K562 (cell line): Measurements from ENCODE around the gene PKD1.

Experiments
- ESRRA ChIP-seq: fragments of 450-650 bp; IDR thresholded peaks from 2 replicates; pipeline ENCODE4 v1.6.1; 2014; ENCODE audit warnings: low read depth, mild to moderate bottlenecking, moderate library complexity, borderline replicate concordance
- MAFK ChIP-seq: IDR thresholded peaks from 2 replicates; pipeline ENCODE4 v1.6.1; 2011; ENCODE audit warnings: low read length, improper control_type of control experiment
- NR2C2 ChIP-seq, 2 experiments: fragments of 200-800 bp in 1 of 2; sonication (Bioruptor generic) in 1 of 2; sonication (generic) in 1 of 2; formaldehyde crosslinking in 1 of 2; IDR thresholded peaks; 2 replicates each; pipeline versions ENCODE4 v1.6.1 to v1.8.0; 2016 to 2022; ENCODE audit warnings: mild to moderate bottlenecking in 1 of 2, missing compliant biosample characterization in 1 of 2, missing genetic modification characterization in 1 of 2, missing genetic modification reagents in 1 of 2
- POLR2A ChIP-seq: fragments of 450-650 bp; conservative IDR thresholded peaks from 2 replicates; pipeline ENCODE4 v1.6.1; 2016
- TFE3 ChIP-seq: fragments of 450-650 bp; formaldehyde crosslinking; IDR thresholded peaks from 2 replicates; pipeline ENCODE4 v1.4.0; 2020; ENCODE audit warnings: mild to moderate bottlenecking, mixed read lengths
- ZZZ3 ChIP-seq: fragments of 450-650 bp; IDR thresholded peaks from 2 replicates; pipeline ENCODE4 v1.6.1; 2016; ENCODE audit warnings: antibody characterized with exemption, mild to moderate bottlenecking, moderate library complexity

DNA sequence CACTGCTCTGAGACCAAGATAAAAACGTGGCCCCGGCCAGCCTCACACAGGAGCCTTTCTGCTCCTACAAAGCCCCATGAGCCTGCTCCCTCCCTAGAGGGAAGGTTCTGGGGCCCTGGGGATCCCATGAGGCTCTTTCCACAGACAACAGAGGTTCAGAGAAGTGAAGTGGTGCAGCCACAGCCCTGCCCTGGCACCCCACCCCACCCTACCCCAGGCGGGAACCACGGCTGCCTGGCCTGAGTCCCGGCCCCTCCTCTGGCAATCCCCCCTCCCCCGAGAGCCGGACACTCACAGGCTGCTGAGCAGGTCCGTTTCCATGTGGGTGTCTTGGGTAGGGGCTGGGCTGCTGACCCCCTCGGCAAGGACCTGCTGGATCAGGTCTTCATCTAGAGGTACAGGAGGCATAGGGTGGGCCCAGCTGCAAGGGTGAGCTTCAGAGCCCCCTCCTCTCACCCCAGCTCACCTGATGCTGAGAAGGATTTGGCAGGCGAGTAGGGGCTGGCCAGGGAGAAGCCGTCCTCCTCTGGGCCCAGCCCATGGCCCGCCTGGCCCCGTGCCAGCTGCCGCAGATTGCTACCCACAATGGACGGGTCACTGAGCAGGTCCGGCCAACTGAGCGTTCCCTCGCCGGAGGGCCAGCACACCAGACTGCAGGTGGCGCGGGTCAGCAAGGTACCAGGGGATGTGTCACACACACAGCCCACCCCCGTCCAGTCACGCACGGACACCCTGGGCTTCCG, 38.7 kb downstream of the PKD1 start:
- TF ChIP-seq TFE3 (CRISPR knock-in tag): no peak
- no peak for TF ChIP-seq ZZZ3
- TF ChIP-seq ESRRA: no peak
- TF ChIP-seq MAFK: no peak
- TF ChIP-seq NR2C2 (CRISPR knock-in tag; IDR thresholded peaks at IDR 0.05): no peak
- TF ChIP-seq NR2C2 (tag; IDR thresholded peaks at IDR 0.05): no peak
- TF ChIP-seq POLR2A: no peak
